ENCODE data around the gene CD300LF.

The CD300LF gene

GRCh38 chr17:74680941-74681340 is 31.8 kb downstream of the CD300LF start:
- no peak overlapping the region for H3K27ac ChIP-seq (ENCODE audit: low read depth, low read length, poor library complexity, severe bottlenecking)
- H3K9me3 ChIP-seq (ENCODE audit: low read length), result no peaks in the 10 kb centered on the region
- H3F3A ChIP-seq (ENCODE audit: insufficient read depth, low read length), result no peaks in the 10 kb centered on the region
- H3K79me2 ChIP-seq (ENCODE audit: insufficient read depth, low read length), result no peaks in the 10 kb centered on the region
- no peaks in the 10 kb centered on the region for H3K4me1 ChIP-seq (ENCODE audit: insufficient read depth, low read length, severe bottlenecking)
- no peaks in the 10 kb centered on the region for H4K20me1 ChIP-seq (ENCODE audit: insufficient read depth, low read length)
- peaks cover 5% of the 10 kb centered on the region; the same call in 1 of the 2 replicates for H3K27me3 ChIP-seq (ENCODE audit: insufficient read depth, low read length)
- H3K4me3 ChIP-seq (ENCODE audit: low read depth, low read length, poor library complexity, severe bottlenecking), result no peak overlapping the region
- no peaks in the 10 kb centered on the region for H3K36me3 ChIP-seq (ENCODE audit: insufficient read depth, low read length)
- H3K9ac ChIP-seq (ENCODE audit: low read length), result no peak overlapping the region
- H3K9me2 ChIP-seq (ENCODE audit: low read depth, low read length), result no peaks in the 10 kb centered on the region
- no peak overlapping the region for H2AFZ ChIP-seq (ENCODE audit: low read length)
- H3K4me2 ChIP-seq (ENCODE audit: low read length), result no peak overlapping the region
- TF ChIP-seq EZH2 (IDR thresholded peaks at IDR 0.05; ENCODE audit: borderline replicate concordance, low read length) (no peak), CTCF (IDR thresholded peaks at IDR 0.05; ENCODE audit: low read length) (no peak)

- H2AFZ ChIP-seq (ENCODE audit: low read length), result no peak overlapping the region
- no peak overlapping the region for H3K27ac ChIP-seq (ENCODE audit: low read depth, low read length, poor library complexity, severe bottlenecking)
- H3K9me2 ChIP-seq (ENCODE audit: low read depth, low read length), result no peaks in the 10 kb centered on the region
- TF ChIP-seq CTCF (IDR thresholded peaks at IDR 0.05; ENCODE audit: low read length) (no peak), EZH2 (IDR thresholded peaks at IDR 0.05; ENCODE audit: borderline replicate concordance, low read length) (no peak)
- no peaks in the 10 kb centered on the region for H4K20me1 ChIP-seq (ENCODE audit: insufficient read depth, low read length)
- H3K36me3 ChIP-seq (ENCODE audit: insufficient read depth, low read length), result no peaks in the 10 kb centered on the region
- H3K4me1 ChIP-seq (ENCODE audit: insufficient read depth, low read length, severe bottlenecking), result no peaks in the 10 kb centered on the region
- no peaks in the 10 kb centered on the region for H3F3A ChIP-seq (ENCODE audit: insufficient read depth, low read length)
- H3K27me3 ChIP-seq (ENCODE audit: insufficient read depth, low read length), result peaks cover 5% of the 10 kb centered on the region; the same call in 1 of the 2 replicates
- H3K4me3 ChIP-seq (ENCODE audit: low read depth, low read length, poor library complexity, severe bottlenecking), result no peak overlapping the region
- H3K4me2 ChIP-seq (ENCODE audit: low read length), result no peak overlapping the region
- no peak overlapping the region for H3K9ac ChIP-seq (ENCODE audit: low read length)
- H3K9me3 ChIP-seq (ENCODE audit: low read length), result no peaks in the 10 kb centered on the region
- H3K79me2 ChIP-seq (ENCODE audit: insufficient read depth, low read length), result no peaks in the 10 kb centered on the region
Measured at GRCh38 chr17:74680213-74680612, 32.5 kb downstream of the CD300LF start.

GRCh38 chr17:74679374-74679773 is 33.3 kb downstream of the CD300LF start:
- H3K9ac ChIP-seq (ENCODE audit: low read length), result no peak overlapping the region
- H3K27me3 ChIP-seq (ENCODE audit: insufficient read depth, low read length), result peaks cover 5% of the 10 kb centered on the region; the same call in 1 of the 2 replicates
- no peak overlapping the region for H2AFZ ChIP-seq (ENCODE audit: low read length)
- no peaks in the 10 kb centered on the region for H3K4me1 ChIP-seq (ENCODE audit: insufficient read depth, low read length, severe bottlenecking)
- TF ChIP-seq CTCF (IDR thresholded peaks at IDR 0.05; ENCODE audit: low read length) (no peak), EZH2 (IDR thresholded peaks at IDR 0.05; ENCODE audit: borderline replicate concordance, low read length) (no peak)
- no peak overlapping the region for H3K4me2 ChIP-seq (ENCODE audit: low read length)
- no peaks in the 10 kb centered on the region for H3K9me2 ChIP-seq (ENCODE audit: low read depth, low read length)
- H3K4me3 ChIP-seq (ENCODE audit: low read depth, low read length, poor library complexity, severe bottlenecking), result no peak overlapping the region
- no peaks in the 10 kb centered on the region for H3K9me3 ChIP-seq (ENCODE audit: low read length)
- H3K79me2 ChIP-seq (ENCODE audit: insufficient read depth, low read length), result no peaks in the 10 kb centered on the region
- H3K27ac ChIP-seq (ENCODE audit: low read depth, low read length, poor library complexity, severe bottlenecking), result no peak overlapping the region
- no peaks in the 10 kb centered on the region for H4K20me1 ChIP-seq (ENCODE audit: insufficient read depth, low read length)
- H3K36me3 ChIP-seq (ENCODE audit: insufficient read depth, low read length), result no peaks in the 10 kb centered on the region
- H3F3A ChIP-seq (ENCODE audit: insufficient read depth, low read length), result no peaks in the 10 kb centered on the region

Measured in OCI-LY1 (cell line).